Activated CD4-positive, CD25-positive, alpha-beta regulatory T cell (primary cell): Measurements from ENCODE around the gene RMI2.

Experiments used
- DNase-seq, 4 experiments: peaks; one replicate each; lab custom pipeline; 2025; lab: John Stamatoyannopoulos, UW

The RMI2 gene

DNA sequence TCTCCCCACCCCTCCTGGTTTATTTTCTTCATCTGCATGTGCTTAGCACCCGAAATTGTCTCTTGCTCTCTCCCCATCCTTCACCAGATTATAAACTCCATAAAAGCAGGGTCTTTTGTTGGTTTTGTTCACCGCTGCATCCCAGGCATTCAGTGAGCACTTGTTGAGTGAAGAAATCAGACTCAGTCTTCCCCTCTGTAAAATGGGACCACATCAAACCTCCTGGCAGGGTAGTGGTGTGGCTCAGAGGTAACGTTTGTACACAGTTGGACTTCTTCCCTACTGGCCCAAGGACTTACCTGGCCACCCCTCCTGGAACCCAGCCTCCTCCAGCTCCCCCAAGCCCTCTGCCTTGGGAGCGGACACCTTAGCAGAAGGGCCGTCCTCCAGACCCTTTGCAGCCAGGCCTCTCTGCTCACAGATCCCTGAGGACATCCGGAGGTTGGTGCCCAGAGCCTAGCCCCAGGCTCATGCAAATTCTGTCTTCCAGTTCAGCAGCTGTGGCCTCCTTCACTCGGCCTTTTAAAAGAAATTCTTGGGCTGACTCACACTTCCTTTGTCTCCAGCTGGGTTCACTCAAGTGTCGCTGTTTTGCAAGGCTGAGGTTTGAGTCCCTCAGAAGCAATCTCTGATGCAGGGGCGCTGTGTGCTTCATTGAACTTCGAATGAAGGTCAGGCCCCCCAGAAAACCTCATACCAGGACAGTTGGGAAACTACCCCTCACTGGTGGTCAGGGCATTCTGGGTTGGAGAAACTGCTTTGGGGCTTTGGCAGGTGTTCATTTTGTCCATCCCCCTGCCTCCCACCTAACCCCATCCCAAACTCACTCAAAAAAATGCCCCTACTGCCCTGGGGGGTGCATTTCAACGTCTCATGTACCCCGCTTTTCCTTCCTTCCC lies 16.8 kb upstream of the RMI2 start:
- DNase-seq = peak in 3 of 4 experiments; percentile 22 to 30 (median 28)

DNA sequence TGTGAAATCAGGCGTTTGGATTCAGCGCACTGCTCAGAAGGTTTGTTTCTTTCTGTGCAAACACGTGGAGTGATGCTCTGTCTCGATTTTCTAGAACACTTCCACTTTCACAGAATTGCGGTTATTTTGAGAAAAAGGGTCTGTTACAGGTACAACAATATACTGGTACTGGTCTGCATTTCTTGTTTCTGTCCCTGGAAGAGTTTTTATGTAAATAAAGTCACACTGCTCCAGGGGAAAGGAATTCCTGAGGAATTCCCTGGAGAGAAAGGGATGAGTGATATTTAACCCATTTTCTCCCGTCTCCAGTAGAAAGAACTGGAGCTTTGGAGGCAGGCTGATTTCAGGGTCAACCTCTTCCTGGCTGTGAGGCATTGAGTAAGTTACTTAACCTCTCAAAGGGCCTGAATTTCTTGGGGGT lies 16.2 kb upstream of the RMI2 start:
- DNase-seq = no peak

DNA sequence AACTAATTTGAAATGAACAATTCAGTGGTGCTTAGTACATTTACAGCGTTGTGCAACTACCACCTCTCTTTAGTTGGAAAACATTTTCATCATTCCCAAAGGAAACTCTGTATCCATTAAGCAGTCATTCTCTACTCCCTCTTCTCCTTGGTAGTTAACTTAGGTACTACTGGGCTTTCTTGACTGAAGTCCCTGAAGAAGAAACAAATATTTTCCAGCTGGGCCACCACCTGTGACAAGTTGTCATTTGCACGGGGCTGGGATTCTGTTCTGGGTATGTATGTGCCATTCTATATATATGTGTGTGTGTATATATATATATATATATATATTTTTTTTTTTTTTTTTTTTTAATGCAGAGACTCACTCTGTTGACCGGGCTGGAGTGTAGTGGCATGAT lies 15.4 kb upstream of the RMI2 start:
- no peak for DNase-seq

DNA sequence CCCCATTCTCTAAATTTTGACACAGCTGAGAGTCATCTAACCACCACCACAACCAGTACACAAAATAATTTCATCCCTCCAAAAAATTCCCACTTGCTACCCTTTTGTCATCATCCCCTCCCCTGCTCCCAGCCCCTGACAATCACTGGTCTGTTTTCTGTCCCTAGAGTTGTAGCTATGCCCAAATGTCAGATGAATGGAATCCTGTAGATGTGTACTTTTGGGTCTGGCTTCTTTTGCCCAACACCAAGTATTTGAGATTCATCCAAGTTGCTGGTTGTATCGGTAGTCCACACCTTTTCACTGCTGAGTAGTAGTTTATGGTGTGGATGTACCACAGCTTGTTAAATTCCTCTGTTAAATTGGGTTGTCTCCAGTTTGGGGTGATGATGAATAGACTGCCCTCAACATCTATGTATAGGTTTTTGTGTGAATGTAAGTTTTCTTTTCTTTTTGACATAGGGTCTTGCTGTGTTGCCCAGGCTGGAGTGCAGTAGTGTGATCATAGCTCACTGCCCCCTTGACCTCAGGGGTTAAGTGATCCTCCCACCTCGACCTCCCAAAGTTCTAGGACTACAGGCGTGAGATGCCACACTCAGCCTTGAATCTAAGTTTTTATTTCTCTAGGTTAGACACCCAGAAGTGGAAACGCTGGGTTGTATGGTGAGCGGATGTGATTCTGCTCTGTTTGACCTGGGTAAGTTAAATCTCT lies 14.6 kb upstream of the RMI2 start:
- no peak for DNase-seq

DNA sequence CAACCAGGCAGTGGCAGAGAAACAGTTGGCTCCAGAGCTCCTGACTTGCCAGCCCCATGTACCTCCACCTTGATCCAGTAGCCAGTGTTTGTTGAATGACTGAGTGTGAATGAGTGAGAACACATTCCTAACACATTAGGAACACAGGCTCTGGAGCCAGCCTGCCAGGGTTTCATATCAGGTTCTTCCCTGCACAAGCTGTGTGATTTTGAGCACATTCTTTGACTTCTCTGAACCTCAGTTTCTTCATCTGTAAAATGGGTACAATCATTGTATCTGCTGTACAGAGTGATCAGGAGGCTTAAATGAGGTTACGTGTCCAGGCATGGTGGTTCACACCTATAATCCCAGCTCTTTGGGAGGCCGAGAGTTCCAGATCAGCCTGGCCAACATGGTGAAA lies 13.3 kb upstream of the RMI2 start:
- DNase-seq = no peak

DNA sequence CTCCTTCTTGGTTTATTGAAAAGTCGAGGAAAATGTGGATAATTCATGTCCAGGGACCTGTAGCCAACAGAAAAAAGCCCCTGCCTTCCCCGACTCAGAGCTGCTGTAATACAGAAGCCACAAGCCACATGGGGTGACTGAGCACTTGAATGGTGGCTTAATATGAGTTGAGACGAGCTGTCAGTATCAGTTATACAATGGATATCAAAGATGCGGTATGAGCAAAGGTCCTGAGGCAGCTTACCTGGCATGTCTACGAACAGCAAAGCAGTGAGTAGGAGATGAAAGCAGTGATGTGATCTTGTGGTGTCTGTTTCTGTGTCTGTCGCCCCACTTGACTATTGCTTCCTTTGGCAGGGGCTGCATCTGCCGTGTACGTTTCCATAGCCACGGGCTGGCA lies 12.2 kb upstream of the RMI2 start:
- no peak for DNase-seq

DNA sequence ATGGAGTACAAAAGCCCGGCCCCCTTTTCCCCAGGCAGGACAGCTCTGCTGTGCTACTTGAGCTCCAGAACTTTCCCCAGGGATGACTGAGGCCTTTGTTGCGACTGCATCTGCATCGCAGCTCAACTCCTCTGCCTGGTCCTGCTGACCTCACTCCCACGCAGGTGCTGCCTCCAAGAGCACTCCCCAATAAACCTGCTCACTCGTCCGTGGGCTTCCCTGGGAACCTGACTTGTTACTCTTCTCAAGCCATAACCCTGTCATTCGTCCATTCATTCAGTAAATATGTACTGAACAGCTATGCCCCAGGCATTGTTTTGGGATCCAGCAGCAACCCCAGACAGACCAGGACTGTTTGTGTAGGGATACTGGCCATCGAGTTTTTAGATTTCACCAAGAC lies 11.6 kb upstream of the RMI2 start:
- no peak for DNase-seq

DNA sequence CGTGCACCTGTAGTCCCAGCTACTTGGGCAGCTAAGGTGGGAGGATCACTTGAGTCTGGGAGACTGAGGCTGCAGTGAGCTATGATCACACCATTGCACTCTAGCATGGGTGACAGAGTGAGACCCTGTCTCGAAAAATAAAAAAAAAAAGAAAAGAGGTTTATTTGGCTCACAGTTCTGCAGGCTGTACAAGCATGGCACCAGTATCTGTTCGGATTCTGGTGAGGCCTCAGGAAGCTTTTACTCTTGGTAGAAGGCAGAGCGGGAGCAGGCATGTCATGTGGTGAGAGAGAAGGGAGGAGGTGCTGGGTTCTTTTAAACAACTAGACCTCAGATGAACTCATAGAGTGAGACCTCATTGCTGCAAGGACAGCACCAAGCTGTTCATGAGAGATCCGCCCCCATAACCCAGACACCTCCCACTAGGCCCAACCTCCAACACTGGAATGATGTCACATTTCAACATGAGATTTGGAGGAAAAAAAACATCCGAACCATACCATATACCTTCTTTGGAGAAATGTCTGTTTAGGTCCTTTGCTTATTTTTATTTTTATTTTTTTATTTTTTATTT lies 10.3 kb upstream of the RMI2 start:
- no peak for DNase-seq

DNA sequence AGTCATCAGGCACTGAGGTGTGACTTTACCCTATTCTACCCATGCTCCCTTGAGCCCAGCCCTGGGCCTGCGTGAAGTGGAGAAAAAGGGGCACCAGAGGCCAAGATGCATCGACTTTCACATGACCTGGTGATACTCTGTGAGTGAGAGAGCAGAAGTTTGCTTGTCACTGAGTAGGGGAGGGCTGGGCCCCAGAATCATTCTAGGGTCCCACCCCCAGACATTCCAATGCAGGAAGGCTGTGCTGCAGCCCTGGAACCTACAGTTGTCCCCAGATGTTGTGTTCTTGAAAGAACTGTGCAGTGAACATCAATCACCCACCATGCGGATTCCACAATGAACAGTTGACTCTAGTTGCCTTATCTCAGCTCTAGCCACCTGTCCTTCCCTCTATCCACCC lies 6.2 kb upstream of the RMI2 start:
- DNase-seq = no peak

DNA sequence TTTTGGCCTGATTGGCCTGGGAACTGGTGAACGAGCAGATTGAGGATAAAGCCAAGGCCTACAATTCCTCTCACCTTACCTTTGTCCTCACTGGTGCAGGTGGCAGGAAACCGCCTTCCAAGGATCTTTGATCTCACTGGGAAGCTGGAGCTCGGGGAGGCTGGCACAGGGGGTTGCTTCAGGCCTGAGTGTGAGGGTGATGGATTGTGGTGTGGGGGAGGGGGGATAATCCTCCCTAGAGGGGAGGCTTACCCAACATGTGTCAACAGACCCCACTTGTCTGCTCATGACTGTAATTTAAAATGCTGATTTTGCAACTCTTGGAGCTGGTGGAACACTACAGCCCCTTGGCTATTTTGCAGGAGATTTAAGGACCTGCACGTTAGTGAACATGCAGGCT lies 4.5 kb upstream of the RMI2 start:
- DNase-seq = no peak

DNA sequence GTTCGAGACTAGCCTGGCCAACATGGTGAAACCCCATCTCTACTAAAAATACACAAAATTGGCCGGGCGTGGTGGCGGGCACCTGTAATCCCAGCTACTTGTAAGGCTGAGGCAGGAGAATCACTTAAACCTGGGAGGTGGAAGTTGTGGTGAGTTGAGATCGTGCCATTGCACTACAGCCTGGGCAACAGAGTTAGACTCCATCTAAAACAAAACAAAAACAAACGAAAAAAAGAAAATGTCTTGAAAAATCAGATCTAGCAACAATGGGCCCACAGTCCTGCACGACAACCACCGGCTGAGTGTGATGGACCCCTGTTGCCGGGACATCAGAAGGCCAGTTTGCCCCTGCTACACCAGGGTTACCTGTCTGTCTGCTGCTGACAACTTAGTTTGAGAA lies 3.9 kb upstream of the RMI2 start:
- DNase-seq = no peak

DNA sequence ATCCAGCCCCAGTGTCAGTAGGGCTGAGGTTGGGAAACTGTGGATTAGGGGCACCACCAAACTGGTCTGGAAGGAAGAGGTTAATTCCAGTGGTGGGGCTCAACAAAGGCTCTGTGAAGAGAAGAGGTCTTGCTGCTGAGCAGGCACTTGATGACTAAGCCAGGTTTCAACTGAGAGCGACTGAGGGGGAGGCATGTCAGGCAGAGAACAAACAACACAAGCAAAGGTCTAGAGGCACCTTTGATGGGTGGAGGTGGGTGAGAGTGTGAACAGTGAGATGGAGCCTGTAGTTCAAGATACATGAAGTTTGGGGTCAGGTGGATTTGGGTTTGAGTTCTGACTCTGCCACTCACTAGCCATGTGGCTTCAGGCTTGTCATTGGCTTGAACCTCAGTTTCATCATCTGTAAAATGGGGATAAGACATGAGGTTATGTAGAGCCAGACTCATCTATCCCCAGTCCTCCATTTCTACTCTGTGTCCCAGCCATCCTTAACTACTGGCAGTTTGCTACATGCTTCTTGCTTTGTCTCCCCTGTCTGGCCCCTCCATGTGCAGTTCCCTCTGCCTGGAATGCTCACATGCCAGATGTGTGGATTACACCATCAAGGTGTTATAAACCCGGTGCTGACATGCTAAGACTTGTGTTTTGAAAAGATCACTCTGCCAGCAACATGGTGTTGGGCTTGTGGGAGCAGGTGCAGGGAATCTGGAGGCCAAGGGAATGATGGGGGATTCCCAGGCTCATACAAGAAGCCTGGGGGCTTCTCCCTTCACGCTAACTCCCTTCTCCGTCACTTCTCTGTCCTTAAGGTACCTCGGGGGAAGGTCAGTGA lies 3.0 kb upstream of the RMI2 start:
- DNase-seq = no peak

DNA sequence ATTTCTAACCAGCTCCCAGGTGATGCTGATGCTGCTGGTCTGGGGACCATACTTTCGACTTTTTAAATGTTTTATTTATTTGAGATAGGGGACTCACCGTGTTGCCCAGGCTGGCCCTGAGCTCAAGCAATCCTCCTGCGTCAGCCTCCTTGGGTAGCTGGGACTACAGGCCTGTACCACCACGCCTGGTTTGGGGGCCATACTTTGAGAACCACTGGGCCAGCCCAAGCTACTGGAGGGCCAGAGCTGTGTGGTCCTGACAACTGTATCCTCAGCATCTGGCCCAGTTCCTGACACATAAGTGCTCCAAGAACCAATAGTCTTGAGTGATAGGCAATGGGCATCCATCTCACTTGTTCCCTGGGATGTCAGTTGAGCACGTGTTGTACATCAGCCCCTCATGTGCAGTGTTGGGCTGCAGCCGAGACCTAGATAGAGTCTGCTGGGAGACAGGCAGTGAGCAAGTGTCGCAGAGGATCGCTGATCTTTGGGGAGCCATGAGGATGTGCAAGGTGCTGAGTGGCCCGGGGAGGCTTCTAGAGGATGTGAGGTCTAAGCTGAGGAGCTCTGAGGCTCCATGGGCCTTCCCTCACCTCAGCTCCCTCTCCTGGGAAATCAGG lies 1.6 kb downstream of the RMI2 start:
- no peak for DNase-seq

DNA sequence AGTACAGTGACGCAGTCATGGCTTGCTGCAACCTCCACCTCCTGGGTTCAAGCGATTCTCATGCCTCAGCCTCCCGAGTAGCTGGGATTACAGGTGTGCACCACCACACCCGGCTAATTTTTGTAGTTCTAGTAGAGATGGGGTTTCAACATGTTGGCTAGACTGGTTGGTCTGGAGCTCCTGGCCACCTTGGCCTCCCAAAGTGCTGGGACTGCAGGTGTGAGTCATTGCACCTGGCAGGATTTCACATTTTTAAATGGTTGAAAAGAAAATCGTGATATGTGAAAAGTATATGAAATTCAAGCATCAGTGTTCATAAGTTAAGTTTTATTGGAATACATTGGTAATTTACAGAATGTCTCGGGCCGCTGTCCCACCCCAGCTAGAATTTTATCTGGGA lies 2.6 kb downstream of the RMI2 start:
- DNase-seq = no peak

DNA sequence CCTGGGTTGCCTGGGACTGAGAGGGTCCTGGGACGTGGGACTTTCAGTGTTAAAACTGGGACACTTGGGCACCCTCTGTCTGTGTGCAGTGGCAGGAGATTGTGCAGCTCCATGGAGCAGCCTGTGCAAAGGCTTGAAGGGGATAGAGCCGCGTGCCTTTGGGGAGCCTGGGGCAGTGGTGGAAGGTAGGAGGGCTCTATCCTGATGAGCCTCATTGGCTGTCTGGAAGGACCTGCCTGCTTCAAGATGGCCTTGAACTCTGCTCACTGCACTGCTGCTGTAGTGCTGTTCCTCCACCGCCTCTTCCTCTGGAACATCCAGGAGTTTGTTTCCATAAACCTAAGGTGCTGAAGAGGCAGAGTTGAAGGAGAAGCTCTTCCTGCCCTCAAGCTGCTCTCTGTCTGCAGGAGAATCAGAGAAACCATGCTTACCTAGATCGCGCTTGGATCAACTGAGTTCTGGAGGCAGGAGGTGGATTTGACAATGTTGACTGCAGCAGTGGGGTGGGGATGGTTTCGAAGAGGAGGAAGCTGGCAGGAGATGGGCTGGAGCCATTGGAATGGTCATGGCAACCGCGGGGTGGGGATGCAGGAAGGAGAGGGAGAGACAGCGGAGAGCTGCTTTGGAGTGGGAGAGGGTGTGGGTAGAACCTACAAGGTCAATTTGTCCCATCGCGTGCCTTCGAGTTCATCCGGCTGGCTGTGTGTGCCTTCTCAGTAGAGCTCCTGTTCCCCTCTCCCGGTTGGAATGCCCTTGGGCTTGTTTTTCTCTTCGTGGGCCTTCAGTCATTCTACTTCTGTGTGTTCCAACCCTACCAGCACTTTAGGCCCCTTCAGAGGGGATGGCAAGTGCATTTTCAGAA lies 3.7 kb downstream of the RMI2 start:
- DNase-seq = no peak

DNA sequence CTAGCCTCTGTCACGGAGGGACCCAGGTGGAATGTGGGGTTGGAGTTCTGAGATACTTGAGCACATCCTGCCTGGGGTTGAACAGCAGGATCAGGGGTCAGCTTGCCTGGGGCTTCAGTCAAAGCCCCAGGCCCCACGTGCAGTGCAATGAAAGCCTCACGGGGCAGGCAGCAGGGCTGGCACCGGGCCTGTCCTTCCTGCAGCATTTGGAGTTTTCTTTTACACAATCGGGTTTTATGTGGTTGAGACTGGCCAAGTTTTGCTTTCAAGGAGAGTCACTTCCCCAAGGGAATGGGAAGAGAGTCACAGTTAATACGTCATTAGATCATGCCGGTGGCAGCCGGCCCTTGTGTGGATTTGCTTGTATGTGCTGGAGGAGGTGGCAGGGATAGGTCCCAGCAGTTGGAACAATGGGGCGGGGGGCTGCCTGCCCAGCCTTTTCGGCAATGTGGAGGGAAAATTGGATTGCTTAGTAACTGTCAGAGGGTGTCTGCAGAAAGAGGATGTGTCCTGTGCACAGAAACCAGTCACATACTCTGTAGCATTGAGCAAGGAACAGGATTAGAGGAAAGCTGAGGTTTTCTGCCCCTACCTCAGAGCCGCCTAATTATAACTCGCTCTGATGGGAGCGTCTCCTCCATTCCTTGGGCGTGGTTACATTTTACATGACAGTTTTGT lies 4.5 kb downstream of the RMI2 start:
- DNase-seq = no peak

DNA sequence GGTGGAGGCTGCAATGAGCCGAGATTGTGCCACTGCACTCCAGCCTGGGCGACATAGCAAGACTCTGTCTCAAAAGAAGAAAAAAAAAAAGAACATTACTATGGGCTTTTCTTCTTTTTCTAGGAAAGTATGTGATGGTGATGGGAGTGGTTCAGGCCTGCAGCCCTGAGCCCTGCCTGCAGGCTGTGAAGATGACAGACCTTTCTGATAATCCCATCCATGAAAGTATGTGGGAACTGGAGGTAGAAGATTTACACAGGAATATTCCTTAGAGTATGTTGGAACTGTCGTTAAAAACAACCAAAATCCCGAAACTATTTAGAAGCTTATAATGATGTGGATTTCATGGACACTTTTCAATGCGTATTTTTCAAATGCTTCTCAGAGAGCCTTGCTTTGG lies 5.3 kb downstream of the RMI2 start:
- DNase-seq = no peak

DNA sequence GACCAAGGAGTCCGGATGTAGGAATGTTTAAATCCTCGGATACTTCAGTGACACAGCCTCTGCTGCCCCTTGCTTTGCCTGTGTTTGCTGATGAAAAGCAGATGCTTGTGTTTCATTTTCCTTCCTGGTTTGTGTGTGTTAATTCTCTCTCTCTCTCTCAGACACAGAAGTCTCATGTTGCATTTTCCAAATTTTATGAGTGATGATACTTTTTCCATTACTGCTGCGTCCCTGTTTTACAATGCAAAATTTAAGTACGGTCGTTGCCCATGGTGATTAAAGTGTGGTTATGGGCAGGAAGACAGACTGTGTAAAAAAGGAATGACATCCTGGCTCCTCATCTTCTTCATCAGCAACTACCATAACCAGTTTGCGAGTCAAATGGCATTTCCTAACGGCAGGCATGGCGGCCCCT lies 5.7 kb downstream of the RMI2 start:
- no peak for DNase-seq

DNA sequence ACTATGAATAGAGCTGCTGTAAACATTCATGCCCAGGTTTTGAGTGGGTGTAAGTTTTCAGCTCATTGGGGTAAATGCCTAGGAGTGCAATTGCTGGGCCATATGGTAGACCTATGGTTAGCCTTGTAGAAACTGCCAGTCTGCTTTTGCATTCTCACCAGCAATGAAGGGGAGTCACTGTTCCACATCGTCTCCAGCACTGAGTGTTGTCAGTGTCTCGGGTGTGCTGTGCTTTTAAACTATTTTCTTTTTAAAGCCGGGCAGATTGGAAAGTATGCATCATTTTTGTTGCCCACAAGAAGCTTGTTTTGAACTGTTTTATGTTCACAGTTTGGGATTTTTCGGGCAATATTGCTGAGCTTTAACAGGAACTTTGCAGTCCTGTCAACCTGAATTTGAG lies 7.9 kb downstream of the RMI2 start:
- DNase-seq = no peak

DNA sequence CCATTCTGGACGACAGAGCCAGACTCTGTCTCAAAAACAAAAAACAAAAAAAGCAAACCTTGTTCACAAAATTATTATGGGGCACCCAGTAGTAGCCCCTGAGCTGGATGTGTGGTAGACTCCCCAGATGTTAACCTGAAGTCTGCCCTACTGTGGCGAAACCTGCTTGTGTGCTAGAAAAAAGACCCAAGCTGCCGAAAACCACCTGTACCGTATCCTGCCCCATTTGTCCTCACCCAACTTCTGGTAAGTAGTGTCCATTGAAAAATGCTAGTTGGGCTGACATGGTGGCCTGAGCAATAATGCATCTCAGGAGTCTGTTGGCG lies 9.1 kb downstream of the RMI2 start:
- no peak for DNase-seq
